Adrenal gland (tissue), 12 donors: Measurements from ENCODE around the gene SLC5A11. TPM values are rescaled to one million over a fixed set of nuclear protein-coding genes. Genes with fewer than 3 reads are reported as not detected.

Source experiments
- DNase-seq, 7 donors: peaks; one replicate each; pipeline ENCODE4 v3.0.0-alpha.2; 2019 to 2020
- H3K27ac ChIP-seq, 5 donors: fragments of 200-600 bp; sonication (generic) in 4 of 5; 1 replicate in 3 of 5; 2 replicates in 2 of 5; pipeline versions ENCODE4 v1.5.1 to v1.8.0; 2016 to 2020; ENCODE audit warnings: mild to moderate bottlenecking in 1 of 5
- H3K27me3 ChIP-seq: fragments of 200-600 bp; 2 replicates; pipeline ENCODE4 v1.8.0; 2021
- H3K36me3 ChIP-seq, 2 donors: fragments of 200-600 bp; replicated peaks in 1 of 2; 1 replicate in 1 of 2; 2 replicates in 1 of 2; pipeline versions ENCODE4 v1.5.1 to v1.8.0; 2018 to 2022
- H3K4me1 ChIP-seq, 2 donors: fragments of 200-600 bp; replicated peaks in 1 of 2; 1 replicate in 1 of 2; 2 replicates in 1 of 2; pipeline versions ENCODE4 v1.5.1 to v1.8.0; 2018 to 2021
- H3K4me3 ChIP-seq, 4 donors: fragments of 200-600 bp; sonication (generic) in 3 of 4; one replicate each; pipeline ENCODE4 v1.5.1; 2016 to 2018
- H3K9me3 ChIP-seq, 3 donors: fragments of 200-600 bp; sonication (generic) in 1 of 3; replicated peaks in 1 of 3; 1 replicate in 2 of 3; 2 replicates in 1 of 3; pipeline versions ENCODE4 v1.5.1 to v1.8.0; 2016 to 2021
- POLR2A ChIP-seq, 2 donors: fragments of 450-650 bp; IDR thresholded peaks; one replicate each; pipeline ENCODE4 v1.6.1; 2017; ENCODE audit warnings: antibody characterized with exemption in 2 of 2, mild to moderate bottlenecking in 2 of 2, moderate library complexity in 1 of 2
- WGBS, 4 donors: extraction: QIAGEN DNeasy Blood & Tissue Kit in 2 of 4; methylation state at CpG; one replicate each; pipeline versions ENCODE4 v1.1.5 to v1.1.7; 2013 to 2017; 5-methylcytosine and 5-hydroxymethylcytosine counted together
- intact Hi-C, 2 donors: fragments of 100-400 bp; cut with DNase I; formaldehyde crosslinking; loops; one replicate each; pipeline versions ENCODE4 v1.14.1 to v1.15.0; 2022 to 2023
- polyA plus RNA-seq, 3 donors: library from polyadenylated mRNA; stranded (reverse); fragments of 200-250 nt in 2 of 3; fragments of 350-450 nt in 1 of 3; fragmentation: Illumina TruSeq in 1 of 3; extraction: RNeasy Lipid Tissue Mini Kit (QIAGEN cat#74804) in 1 of 3; gene quantifications; one replicate each; pipeline ENCODE4 v1.2.3, GENCODE V29; 2013 to 2014
- total RNA-seq, 9 donors: library from RNA; depleted of rRNA in 4 of 9; stranded (reverse); fragments of >200 nt in 4 of 9; fragments of 120-200 nt in 1 of 9; fragmentation: NEBNext Ultra II Directional in 1 of 9; extraction: Animal tissue kit (Norgen Biotek cat#: 25700) in 1 of 9; gene quantifications; one replicate each; pipeline versions ENCODE4 v1.1.0 to v1.2.4, GENCODE V29; 2013 to 2023
- TF ChIP-seq, protein P1 (sequence below), 6 experiments: fragments of 450-650 bp in 4 of 6; fragments of 200-600 bp in 2 of 6; sonication (generic) in 1 of 6; IDR thresholded peaks; 1 replicate in 5 of 6; 2 replicates in 1 of 6; pipeline versions ENCODE4 v1.5.1 to v1.8.0; 2016 to 2021; ENCODE audit warnings: antibody characterized with exemption in 6 of 6, mild to moderate bottlenecking in 2 of 6, moderate library complexity in 1 of 6
- donor health status: healthy with polysubstance abuse.
- donor health status: Bipolar disorder and iron deficiency.
- donor health status: DM: yes; HTN: yes; CAD: no.
- donor health status: DM: no; HTN: no; CAD: no.
- donor health status: DM: no; HTN: no; CAD: no.
- donor health status: DM: yes; HTN: yes; CAD: no.

The SLC5A11 gene
- total and polyA plus RNA-seq, 12 donors, result 0.17 to 0.57 (median 0.43) TPM; not detected in 8

DNA sequence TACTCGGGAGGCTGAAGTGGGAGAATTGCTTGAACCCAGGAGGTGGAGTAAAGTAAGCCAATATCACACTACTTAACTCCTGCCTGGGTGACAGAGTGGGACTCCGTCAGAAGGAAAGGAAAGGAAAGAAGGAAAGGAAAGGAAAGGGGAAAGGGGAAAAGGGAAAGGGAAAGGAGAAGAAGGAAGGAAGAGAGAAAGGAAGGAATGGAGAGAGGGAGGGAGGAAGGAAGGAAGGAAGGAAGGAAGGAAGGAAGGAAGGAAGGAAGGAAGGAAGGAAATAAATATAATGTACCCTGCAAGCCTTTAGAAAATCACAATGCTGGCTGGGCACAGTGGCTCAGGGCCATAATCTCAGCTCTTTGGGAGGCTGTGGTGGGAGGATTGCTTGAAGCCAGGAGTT lies 27.3 kb downstream of the SLC5A11 start:
- 54 to 78% (median 67%) methylated on average over 2 of the region's 2 CpGs for WGBS, 4 donors
- intact Hi-C loops, result no loop called here

DNA sequence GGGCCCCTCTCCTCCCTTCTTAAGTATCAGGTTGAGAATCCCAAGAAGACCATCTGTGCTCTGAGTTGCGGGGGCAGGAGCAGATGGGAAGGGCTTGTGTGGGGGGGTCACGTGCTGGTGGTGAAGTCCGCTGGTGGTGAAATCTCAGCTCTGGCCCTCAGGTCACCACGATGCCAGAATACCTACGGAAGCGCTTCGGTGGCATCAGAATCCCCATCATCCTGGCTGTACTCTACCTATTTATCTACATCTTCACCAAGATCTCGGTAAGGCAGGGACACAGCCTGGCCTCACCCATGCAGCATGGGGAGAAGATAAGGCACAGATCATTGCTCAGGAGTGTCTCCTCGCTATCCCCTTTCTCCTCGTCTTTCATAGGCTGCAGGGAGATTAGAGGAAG lies 29.7 kb downstream of the SLC5A11 start:
- no peaks in the 10 kb centered on the region for H3K4me1 ChIP-seq
- TF ChIP-seq POLR2A (IDR thresholded peaks at IDR 0.05), result no peak
- TF ChIP-seq, protein P1, sequence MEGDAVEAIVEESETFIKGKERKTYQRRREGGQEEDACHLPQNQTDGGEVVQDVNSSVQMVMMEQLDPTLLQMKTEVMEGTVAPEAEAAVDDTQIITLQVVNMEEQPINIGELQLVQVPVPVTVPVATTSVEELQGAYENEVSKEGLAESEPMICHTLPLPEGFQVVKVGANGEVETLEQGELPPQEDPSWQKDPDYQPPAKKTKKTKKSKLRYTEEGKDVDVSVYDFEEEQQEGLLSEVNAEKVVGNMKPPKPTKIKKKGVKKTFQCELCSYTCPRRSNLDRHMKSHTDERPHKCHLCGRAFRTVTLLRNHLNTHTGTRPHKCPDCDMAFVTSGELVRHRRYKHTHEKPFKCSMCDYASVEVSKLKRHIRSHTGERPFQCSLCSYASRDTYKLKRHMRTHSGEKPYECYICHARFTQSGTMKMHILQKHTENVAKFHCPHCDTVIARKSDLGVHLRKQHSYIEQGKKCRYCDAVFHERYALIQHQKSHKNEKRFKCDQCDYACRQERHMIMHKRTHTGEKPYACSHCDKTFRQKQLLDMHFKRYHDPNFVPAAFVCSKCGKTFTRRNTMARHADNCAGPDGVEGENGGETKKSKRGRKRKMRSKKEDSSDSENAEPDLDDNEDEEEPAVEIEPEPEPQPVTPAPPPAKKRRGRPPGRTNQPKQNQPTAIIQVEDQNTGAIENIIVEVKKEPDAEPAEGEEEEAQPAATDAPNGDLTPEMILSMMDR (IDR thresholded peaks at IDR 0.05), result no peak
- no peak overlapping the region for H3K4me3 ChIP-seq
- H3K9me3 ChIP-seq, result no peaks in the 10 kb centered on the region
- intact Hi-C loops, result no loop called here
- no peak for DNase-seq
- H3K36me3 ChIP-seq, result no peaks in the 10 kb centered on the region
- H3K27ac ChIP-seq, result no peak overlapping the region
- H3K27me3 ChIP-seq, result no peaks in the 10 kb centered on the region
- WGBS, 4 donors, result 80 to 87% (median 84%) methylated on average over 8 to 10 of the region's 10 CpGs

More for the DNA sequence above, 27.3 kb downstream of the SLC5A11 start:
- Histone ChIP-seq H3K36me3 (no peaks in the 10 kb centered on the region), H3K4me1 (no peaks in the 10 kb centered on the region), H3K27ac (no peak overlapping the region), H3K4me3 (no peak overlapping the region), H3K9me3 (no peaks in the 10 kb centered on the region), H3K27me3 (no peaks in the 10 kb centered on the region)
- no peak for DNase-seq
- TF ChIP-seq POLR2A (IDR thresholded peaks at IDR 0.05), result no peak
- TF ChIP-seq, protein P1 (IDR thresholded peaks at IDR 0.05), result no peak

GRCh38 chr16:24876231-24876630 lies 30.5 kb downstream of the SLC5A11 start:
- H3K27ac ChIP-seq, result no peak overlapping the region
- H3K4me3 ChIP-seq, result no peak overlapping the region
- no peaks in the 10 kb centered on the region for H3K9me3 ChIP-seq
- TF ChIP-seq, protein P1 (IDR thresholded peaks at IDR 0.05), result no peak
- no peak for TF ChIP-seq POLR2A (IDR thresholded peaks at IDR 0.05)
- 70 to 83% (median 76%) methylated on average over 4 to 5 of the region's 5 CpGs for WGBS, 4 donors
- DNase-seq, result no peak
- no peaks in the 10 kb centered on the region for H3K4me1 ChIP-seq
- H3K27me3 ChIP-seq, result no peaks in the 10 kb centered on the region
- H3K36me3 ChIP-seq, result no peaks in the 10 kb centered on the region
- intact Hi-C loops, result no loop called here

- no peak for DNase-seq
- WGBS, 4 donors, result 88 to 93% (median 90%) methylated on average over 2 of the region's 2 CpGs
- TF ChIP-seq, protein P1 (IDR thresholded peaks at IDR 0.05), result no peak
- TF ChIP-seq POLR2A (IDR thresholded peaks at IDR 0.05), result no peak
- no peaks in the 10 kb centered on the region for H3K27me3 ChIP-seq
- no peaks in the 10 kb centered on the region for H3K9me3 ChIP-seq
- intact Hi-C loops, result no loop called here
- no peak overlapping the region for H3K4me3 ChIP-seq
- no peaks in the 10 kb centered on the region for H3K4me1 ChIP-seq
- no peaks in the 10 kb centered on the region for H3K36me3 ChIP-seq
- H3K27ac ChIP-seq, result no peak overlapping the region
These were observed 33.9 kb downstream of the SLC5A11 start for GRCh38 chr16:24879684-24880083.
